H9 (cell line): Measurements from ENCODE around the gene PHOX2A. TPM values are rescaled to one million over a fixed set of nuclear protein-coding genes. Genes with fewer than 3 reads are reported as not detected.

Source experiments
- DNase-seq: peaks from one replicate; pipeline ENCODE4 v3.0.0-alpha.2; 2017
- H2AFZ ChIP-seq: one replicate; pipeline ENCODE4 v1.6.1; 2013; ENCODE audit warnings: mild to moderate bottlenecking, low read length, control low read depth, moderate library complexity
- H2AK5ac ChIP-seq: 2 replicates; pipeline ENCODE4 v1.6.1; 2013; ENCODE audit warnings: low read length, control low read depth, mixed read lengths; ENCODE audit not compliant: insufficient read length
- H2BK120ac ChIP-seq: one replicate; pipeline ENCODE4 v1.6.1; 2013; ENCODE audit warnings: low read depth, mild to moderate bottlenecking, low read length, control low read depth, inconsistent platforms; ENCODE audit not compliant: poor library complexity, severe bottlenecking
- H2BK12ac ChIP-seq: 2 replicates; pipeline ENCODE4 v1.6.1; 2013; ENCODE audit warnings: low read length, control low read depth, mixed read lengths, low read depth; ENCODE audit not compliant: insufficient read length
- H2BK15ac ChIP-seq: 2 replicates; pipeline ENCODE4 v1.6.1; 2013; ENCODE audit warnings: low read depth, low read length, control low read depth
- H2BK20ac ChIP-seq: one replicate; pipeline ENCODE4 v1.6.1; 2013; ENCODE audit warnings: low read depth, mild to moderate bottlenecking, low read length, control low read depth, inconsistent platforms; ENCODE audit not compliant: poor library complexity, severe bottlenecking
- H2BK5ac ChIP-seq: 2 replicates; pipeline ENCODE4 v1.6.1; 2013; ENCODE audit warnings: low read length, control low read depth, mixed read lengths; ENCODE audit not compliant: insufficient read length
- H3K14ac ChIP-seq: 2 replicates; pipeline ENCODE4 v1.6.1; 2013; ENCODE audit warnings: low read length, control low read depth; ENCODE audit not compliant: insufficient read depth
- H3K18ac ChIP-seq: 2 replicates; pipeline ENCODE4 v1.6.1; 2013; ENCODE audit warnings: low read depth, mild to moderate bottlenecking, mixed read lengths, low read length, control low read depth; ENCODE audit not compliant: insufficient read length
- H3K23ac ChIP-seq: 2 replicates; pipeline ENCODE4 v1.6.1; 2013; ENCODE audit warnings: low read length, control low read depth, mixed read lengths, low read depth; ENCODE audit not compliant: insufficient read length
- H3K23me2 ChIP-seq: 2 replicates; pipeline ENCODE4 v1.6.1; 2013; ENCODE audit warnings: low read depth, mild to moderate bottlenecking, mixed read lengths, low read length, control low read depth; ENCODE audit not compliant: insufficient read length, poor library complexity, severe bottlenecking
- H3K27ac ChIP-seq: 2 replicates; pipeline ENCODE4 v1.5.1; 2013; ENCODE audit warnings: low read length, control low read depth, mixed read lengths, low read depth; ENCODE audit not compliant: insufficient read length
- H3K27me3 ChIP-seq: 2 replicates; pipeline ENCODE4 v1.6.1; 2013; ENCODE audit warnings: low read length, control low read depth, inconsistent platforms; ENCODE audit not compliant: insufficient read depth
- H3K4ac ChIP-seq: 2 replicates; pipeline ENCODE4 v1.6.1; 2013; ENCODE audit warnings: low read depth, mild to moderate bottlenecking, control low read depth, inconsistent platforms, low read length, moderate library complexity
- H3K4me1 ChIP-seq: 2 replicates; pipeline ENCODE4 v1.6.1; 2013; ENCODE audit warnings: low read length, control low read depth, inconsistent platforms; ENCODE audit not compliant: insufficient read depth
- H3K4me2 ChIP-seq: 2 replicates; pipeline ENCODE4 v1.6.1; 2013; ENCODE audit warnings: low read length, control low read depth, mixed read lengths; ENCODE audit not compliant: insufficient read length, insufficient read depth
- H3K56ac ChIP-seq: 2 replicates; pipeline ENCODE4 v1.6.1; 2013; ENCODE audit warnings: low read depth, mild to moderate bottlenecking, mixed read lengths, low read length, control low read depth; ENCODE audit not compliant: insufficient read length
- H3K79me1 ChIP-seq: 2 replicates; pipeline ENCODE4 v1.6.1; 2013; ENCODE audit warnings: low read depth, mild to moderate bottlenecking, moderate library complexity, low read length, control low read depth, inconsistent platforms; ENCODE audit not compliant: insufficient read depth, poor library complexity, severe bottlenecking
- H3K79me2 ChIP-seq: 2 replicates; pipeline ENCODE4 v1.6.1; 2013; ENCODE audit warnings: low read length, control low read depth, inconsistent platforms; ENCODE audit not compliant: insufficient read depth
- H3K9ac ChIP-seq: 2 replicates; pipeline ENCODE4 v1.6.1; 2013; ENCODE audit warnings: low read length, control low read depth, mixed read lengths; ENCODE audit not compliant: insufficient read length; ENCODE audit errors: extremely low read depth
- H3K9me3 ChIP-seq: one replicate; pipeline ENCODE4 v1.6.1; 2013; ENCODE audit warnings: low read depth, low read length, inconsistent platforms; ENCODE audit not compliant: control insufficient read depth
- H3T11ph ChIP-seq: one replicate; pipeline ENCODE4 v1.6.1; 2013; ENCODE audit warnings: mild to moderate bottlenecking, low read length, control low read depth, inconsistent platforms
- H4K20me1 ChIP-seq: one replicate; pipeline ENCODE4 v1.6.1; 2013; ENCODE audit not compliant: control insufficient read depth, insufficient read length, insufficient read depth
- H4K5ac ChIP-seq: 2 replicates; pipeline ENCODE4 v1.6.1; 2013; ENCODE audit warnings: low read depth, mild to moderate bottlenecking, mixed read lengths, low read length, control low read depth; ENCODE audit not compliant: insufficient read length
- H4K8ac ChIP-seq: replicated peaks from 2 replicates; pipeline ENCODE4 v1.6.1; 2013; ENCODE audit warnings: low read length, control low read depth, mixed read lengths, low read depth; ENCODE audit not compliant: insufficient read length
- H4K91ac ChIP-seq: 2 replicates; pipeline ENCODE4 v1.6.1; 2013; ENCODE audit warnings: low read depth, mild to moderate bottlenecking, moderate library complexity, mixed read lengths, low read length, control low read depth; ENCODE audit not compliant: insufficient read length
- H3K27ac Mint-ChIP-seq, 3 experiments: 2 replicates in 2 of 3; 3 replicates in 1 of 3; pipeline ENCODE4 v1.8.0; 2020 to 2021; ENCODE audit warnings: mixed read lengths in 3 of 3, mild to moderate bottlenecking in 1 of 3, moderate library complexity in 1 of 3
- H3K27me3 Mint-ChIP-seq: 2 replicates; pipeline ENCODE4 v1.8.0; 2021; ENCODE audit warnings: low read depth, mild to moderate bottlenecking, moderate library complexity, mixed read lengths
- H3K36me3 Mint-ChIP-seq, 3 experiments: 2 replicates in 2 of 3; 3 replicates in 1 of 3; pipeline ENCODE4 v1.8.0; 2020 to 2021; ENCODE audit warnings: low read depth in 3 of 3, mixed read lengths in 3 of 3; ENCODE audit not compliant: insufficient read depth in 1 of 3
- H3K4me1 Mint-ChIP-seq, 2 experiments: 2 replicates each; pipeline ENCODE4 v1.8.0; 2020; ENCODE audit warnings: mixed read lengths in 2 of 2
- H3K4me3 Mint-ChIP-seq, 2 experiments: 2 replicates in 1 of 2; 3 replicates in 1 of 2; pipeline ENCODE4 v1.8.0; 2020 to 2021; ENCODE audit warnings: mild to moderate bottlenecking in 2 of 2, mixed read lengths in 2 of 2, moderate library complexity in 1 of 2
- H3K9me3 Mint-ChIP-seq, 2 experiments: 2 replicates in 1 of 2; 3 replicates in 1 of 2; pipeline ENCODE4 v1.8.0; 2020; ENCODE audit warnings: mild to moderate bottlenecking in 2 of 2, mixed read lengths in 2 of 2, moderate library complexity in 1 of 2
- WGBS: extraction: QIAGEN DNeasy Blood & Tissue Kit; methylation state at CpG from one replicate; pipeline ENCODE4 v1.1.7; 2013; ENCODE audit warnings: missing lambda C conversion rate, low lambda C conversion rate, mixed read lengths; ENCODE audit not compliant: insufficient read length; ENCODE audit errors: extremely low coverage; 5-methylcytosine and 5-hydroxymethylcytosine counted together
- total RNA-seq: library from RNA; stranded (reverse); gene quantifications from 2 replicates; pipeline ENCODE4 v1.2.1, GENCODE V29; 2021
- TF ChIP-seq, protein P1 (sequence below): fragments of 200-600 bp; sonication (generic); conservative IDR thresholded peaks from 3 replicates; pipeline ENCODE4 v1.8.0; 2021; ENCODE audit warnings: antibody characterized with exemption, mild to moderate bottlenecking

PHOX2A gene
- total RNA-seq, 1 experiment from 2014 or later = 1.4 TPM

DNA sequence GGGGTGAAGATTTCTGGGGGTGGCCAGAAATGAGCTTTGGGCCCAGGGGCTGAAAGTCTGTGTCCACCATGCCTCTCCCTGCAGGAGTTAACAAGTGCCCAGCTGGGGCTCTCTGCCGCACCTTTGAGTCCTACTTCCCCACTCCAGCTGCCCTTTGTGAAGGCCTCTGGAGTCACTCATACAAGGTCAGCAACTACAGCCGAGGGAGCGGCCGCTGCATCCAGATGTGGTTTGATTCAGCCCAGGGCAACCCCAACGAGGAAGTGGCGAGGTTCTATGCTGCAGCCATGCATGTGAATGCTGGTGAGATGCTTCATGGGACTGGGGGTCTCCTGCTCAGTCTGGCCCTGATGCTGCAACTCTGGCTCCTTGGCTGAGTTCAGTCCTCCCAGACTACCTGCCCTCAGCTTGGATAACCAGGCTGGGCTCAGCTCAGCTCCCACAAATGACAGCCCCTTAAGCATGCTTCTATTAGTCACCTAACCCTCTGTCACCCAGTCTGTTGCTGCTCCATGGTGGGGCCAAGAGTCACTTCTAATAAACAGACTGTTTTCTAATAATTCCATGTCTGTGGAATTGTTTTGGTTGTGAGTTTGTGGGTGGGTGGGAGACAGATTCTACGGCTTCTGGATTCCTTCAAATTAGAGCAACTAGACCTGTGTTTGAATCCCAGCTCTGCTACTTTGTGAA lies 22.4 kb downstream of the PHOX2A start:
- Histone ChIP-seq H2BK15ac (no peak overlapping the region), H2BK120ac (no peak overlapping the region), H4K20me1 (no peaks in the 10 kb centered on the region), H2BK20ac (no peak overlapping the region), H3K79me1 (peaks cover 3% of the 10 kb centered on the region), H3K27me3 (no peaks in the 10 kb centered on the region), H2BK12ac (no peak overlapping the region), H3K79me2 (peaks cover 4% of the 10 kb centered on the region; the same call in 1 of the 2 replicates), H3K9ac (no peak overlapping the region), H3K9me3 (no peaks in the 10 kb centered on the region), H3K4ac (no peak overlapping the region), H3K18ac (no peak overlapping the region), H3K14ac (no peak overlapping the region), H2BK5ac (no peak overlapping the region), H3K56ac (no peak overlapping the region), H3K4me1 (peaks cover 2% of the 10 kb centered on the region; the same call in 1 of the 2 replicates), H3T11ph (no peak overlapping the region), H4K91ac (no peak overlapping the region), H3K27ac (no peak overlapping the region), H4K5ac (no peak overlapping the region), H3K23ac (no peak overlapping the region), H2AK5ac (no peak overlapping the region), H3K23me2 (peaks cover 16% of the 10 kb centered on the region), H3K4me2 (no peak overlapping the region), H4K8ac (no peak overlapping the region), H2AFZ (no peak overlapping the region)
- Mint-ChIP-seq H3K36me3 (peaks cover 0 to 9% (median 3%) of the 10 kb centered on the region in 3 experiments; a peak in 4 of 7 replicates), H3K27ac (no peak overlapping the region; a peak in 1 of 7 replicates), H3K27me3 (peaks cover 28% of the 10 kb centered on the region), H3K4me3 (peak overlapping the region in 1 of 2 experiments; percentile 36; a peak in 1 of 5 replicates), H3K9me3 (no peaks in the 10 kb centered on the region), H3K4me1 (peaks cover 30 to 40% of the 10 kb centered on the region in 2 experiments)
- TF ChIP-seq, protein P1, sequence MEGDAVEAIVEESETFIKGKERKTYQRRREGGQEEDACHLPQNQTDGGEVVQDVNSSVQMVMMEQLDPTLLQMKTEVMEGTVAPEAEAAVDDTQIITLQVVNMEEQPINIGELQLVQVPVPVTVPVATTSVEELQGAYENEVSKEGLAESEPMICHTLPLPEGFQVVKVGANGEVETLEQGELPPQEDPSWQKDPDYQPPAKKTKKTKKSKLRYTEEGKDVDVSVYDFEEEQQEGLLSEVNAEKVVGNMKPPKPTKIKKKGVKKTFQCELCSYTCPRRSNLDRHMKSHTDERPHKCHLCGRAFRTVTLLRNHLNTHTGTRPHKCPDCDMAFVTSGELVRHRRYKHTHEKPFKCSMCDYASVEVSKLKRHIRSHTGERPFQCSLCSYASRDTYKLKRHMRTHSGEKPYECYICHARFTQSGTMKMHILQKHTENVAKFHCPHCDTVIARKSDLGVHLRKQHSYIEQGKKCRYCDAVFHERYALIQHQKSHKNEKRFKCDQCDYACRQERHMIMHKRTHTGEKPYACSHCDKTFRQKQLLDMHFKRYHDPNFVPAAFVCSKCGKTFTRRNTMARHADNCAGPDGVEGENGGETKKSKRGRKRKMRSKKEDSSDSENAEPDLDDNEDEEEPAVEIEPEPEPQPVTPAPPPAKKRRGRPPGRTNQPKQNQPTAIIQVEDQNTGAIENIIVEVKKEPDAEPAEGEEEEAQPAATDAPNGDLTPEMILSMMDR = no peak
- peak; percentile 25 for DNase-seq
- WGBS = no CpG with 5 or more reads among the region's 7 CpGs
